ENCODE measurements around the gene FOXP4.
A peak's percentile ranks its signal among the peaks of the same experiment; 100 is the strongest.

FOXP4 gene

DNA sequence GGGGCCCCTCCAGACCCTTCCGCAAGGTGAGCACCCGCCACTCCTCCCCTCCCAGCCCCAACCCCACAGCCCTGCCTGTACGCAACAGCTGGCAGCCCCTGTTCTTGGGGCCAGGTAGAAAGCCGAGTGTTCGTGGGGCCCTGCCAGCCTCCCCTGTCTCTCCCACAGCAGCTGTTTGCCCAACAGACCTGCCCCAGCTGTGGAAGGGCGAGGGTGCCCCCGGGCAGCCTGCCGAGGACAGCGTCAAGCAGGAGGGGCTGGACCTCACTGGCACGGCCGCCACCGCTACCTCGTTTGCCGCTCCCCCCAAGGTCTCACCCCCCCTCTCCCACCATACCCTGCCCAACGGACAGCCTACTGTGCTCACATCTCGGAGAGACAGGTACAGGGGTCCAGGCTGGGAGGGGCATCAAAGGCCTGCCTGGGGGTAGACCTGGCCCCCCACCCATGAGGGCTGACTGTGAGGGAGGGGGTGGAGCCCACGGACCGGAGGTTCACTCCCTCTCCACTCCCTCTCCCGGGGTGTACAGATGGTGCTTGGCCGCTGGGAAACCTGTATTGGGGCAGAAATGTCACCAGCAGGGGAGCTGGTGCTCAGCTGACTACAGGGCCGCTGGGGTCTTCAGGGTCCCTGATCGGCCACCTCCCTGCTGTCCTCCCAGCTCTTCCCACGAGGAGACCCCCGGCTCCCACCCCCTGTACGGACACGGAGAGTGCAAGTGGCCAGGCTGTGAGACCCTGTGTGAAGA is 41.1 kb downstream of the FOXP4 start:
- no peak for DNase-seq

DNA sequence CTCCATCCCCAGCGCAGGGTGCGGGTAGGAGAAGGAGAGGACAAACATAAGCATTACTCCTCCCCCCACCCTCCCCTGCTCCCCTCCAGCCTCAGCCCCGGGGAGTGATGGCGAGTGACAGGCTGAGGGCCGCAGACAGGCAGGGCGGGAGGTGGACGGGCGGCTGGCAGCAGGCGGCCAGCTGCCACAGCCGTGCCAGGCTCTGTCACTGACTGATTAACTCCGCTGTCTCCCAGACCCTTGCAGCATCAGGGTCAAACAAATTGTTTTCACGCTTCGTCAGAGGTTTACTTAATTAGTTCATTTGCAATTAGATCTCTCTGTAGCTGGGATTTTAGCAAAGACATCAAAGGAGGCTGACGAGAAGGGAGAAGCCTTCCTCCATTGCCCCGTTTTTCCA is 41.9 kb downstream of the FOXP4 start:
- no peak for DNase-seq

DNA sequence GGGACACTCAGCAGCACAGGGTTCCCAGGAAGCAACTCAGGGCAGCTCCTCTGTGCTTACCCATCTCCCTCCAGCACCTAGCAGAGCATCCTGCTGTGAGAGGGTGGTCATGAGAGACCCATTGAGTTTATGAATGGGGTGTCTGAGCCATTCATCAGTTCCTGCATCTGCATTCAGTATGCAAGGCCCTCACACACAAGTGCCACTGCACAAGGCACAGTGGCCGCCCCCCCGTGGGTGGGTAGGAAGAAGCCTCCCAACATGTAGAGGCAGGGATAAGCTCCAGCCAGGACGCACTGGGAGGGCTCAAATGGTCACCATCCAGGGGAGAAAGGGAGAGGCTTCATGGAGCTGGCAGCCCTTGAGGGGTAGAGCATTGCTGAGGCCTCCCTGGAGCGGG is 43.0 kb downstream of the FOXP4 start:
- no peak for DNase-seq

DNA sequence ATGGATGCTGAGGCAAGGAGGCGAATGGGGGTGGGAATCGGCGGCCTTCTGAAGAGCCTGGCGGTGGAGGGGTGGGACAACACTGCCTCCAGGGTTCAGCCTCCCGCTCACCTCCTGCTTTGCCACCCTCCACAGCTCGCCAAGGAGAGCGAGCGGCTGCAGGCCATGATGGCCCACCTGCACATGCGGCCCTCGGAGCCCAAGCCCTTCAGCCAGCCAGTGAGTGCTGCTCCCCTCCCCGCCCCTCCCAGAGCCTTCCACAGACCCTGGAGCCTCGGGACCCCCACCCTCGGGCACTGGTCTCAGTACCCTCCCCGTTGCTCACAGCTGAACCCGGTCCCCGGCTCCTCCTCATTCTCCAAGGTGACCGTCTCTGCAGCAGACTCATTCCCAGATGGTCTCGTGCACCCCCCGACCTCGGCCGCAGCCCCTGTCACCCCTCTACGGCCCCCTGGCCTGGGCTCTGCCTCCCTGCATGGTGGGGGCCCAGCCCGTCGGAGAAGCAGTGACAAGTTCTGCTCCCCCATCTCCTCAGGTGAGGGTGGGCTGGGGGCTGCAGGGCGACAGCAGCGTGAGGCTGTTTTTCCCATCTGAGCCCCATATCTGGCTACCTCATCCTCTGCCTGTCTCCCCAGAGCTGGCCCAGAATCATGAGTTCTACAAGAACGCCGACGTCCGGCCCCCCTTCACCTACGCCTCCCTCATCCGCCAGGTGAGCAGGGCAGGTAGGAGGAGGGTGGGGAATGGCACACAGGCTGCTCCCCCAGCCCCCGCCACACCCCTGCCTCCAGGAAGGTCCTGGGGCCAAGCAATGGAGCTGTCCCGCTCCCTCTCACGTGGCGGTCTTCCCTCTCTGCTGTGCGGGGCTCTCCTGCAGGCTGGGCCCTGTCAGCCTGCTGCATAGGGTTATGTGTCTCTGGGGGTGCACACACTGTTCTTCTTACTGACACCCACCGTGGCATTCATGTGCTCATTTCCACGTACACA is 43.7 kb downstream of the FOXP4 start:
- DNase-seq, result no peak

DNA sequence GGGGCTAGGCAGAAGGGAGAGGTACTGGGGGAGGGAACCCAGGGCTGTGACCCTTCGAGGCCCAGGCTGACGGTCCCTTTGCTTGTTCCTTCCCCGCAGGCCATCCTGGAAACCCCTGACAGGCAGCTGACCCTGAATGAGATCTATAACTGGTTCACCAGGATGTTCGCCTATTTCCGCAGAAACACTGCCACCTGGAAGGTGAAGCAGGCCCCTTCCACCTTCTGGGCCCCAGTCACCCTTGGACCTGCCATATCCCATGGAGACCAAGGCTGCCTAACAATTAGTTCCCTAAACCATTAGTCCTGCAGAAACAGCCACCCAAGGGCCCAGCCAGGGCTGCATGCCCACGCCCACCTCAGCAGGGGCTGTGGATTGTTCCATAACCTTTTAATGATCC is 44.9 kb downstream of the FOXP4 start:
- no peak for DNase-seq

DNA sequence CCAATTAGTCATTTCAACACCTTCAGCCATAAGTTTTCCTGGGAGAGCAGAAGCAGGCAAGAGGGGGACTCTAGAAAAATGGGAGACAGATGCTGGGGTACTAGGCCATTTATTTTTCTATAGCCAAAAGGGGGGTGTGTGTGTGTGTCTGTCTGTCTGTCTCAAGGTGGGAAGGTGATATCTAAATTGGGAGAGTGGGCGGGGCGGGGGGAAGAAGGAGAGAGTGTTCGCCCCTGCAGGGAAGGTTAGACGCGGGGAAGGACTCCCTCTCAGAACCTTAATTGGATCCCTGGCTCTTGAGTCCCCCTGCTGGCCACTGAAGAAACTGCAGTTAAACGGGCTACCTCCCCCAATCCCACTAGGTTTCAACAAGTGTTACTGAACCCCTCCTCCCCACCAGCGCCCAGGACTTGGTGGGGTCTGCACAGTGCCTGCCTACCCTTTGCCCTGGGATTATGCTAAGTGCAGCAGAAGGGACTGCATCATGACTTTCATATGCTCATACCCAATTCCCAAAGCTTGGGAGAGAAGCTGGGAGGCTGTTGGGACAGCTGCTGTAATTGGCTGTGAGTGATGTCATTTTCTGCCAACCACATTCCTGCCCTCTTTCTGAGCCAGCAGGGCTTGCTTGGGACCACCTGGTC is 45.8 kb downstream of the FOXP4 start:
- peak; percentile 84 for DNase-seq

DNA sequence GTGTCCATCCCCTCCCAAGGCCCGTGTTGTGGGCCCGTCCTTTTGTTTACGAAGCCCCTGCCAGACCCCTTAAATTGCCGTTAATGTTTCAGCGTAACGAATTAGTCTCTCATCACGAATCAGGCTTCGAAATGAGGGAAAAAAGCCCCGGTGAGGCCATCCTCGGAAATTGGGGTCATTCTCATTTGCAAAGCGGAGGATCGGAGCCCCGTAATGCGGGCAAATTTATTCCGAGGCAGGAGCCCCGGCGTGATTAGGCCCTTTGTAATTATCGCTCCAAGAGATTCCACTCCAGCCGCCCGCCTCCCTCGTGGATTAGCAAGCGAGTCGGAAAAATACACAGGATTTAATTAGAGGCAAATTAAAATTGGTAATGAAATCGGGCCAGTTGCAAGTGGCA is 47.2 kb downstream of the FOXP4 start:
- DNase-seq, result no peak

DNA sequence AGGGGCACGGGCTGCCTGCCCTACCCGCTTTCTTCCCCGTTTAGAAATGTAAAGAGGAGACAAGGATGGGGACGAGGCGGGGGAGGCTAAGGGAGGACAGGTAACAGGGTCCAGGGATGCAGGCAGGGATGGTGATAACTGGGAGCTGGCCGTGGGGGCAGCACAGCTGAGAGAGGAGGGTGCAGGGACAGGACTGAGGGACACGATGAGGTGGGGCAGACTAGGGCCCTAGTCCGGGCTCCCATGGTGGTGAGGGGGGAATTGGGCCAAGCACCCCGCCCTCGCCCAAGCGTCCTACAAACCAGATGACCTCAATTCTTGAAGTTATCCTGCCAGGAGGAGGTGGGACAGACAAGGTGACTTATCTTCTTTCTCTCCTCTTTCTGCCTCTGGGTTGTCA is 47.7 kb downstream of the FOXP4 start:
- no peak for DNase-seq

DNA sequence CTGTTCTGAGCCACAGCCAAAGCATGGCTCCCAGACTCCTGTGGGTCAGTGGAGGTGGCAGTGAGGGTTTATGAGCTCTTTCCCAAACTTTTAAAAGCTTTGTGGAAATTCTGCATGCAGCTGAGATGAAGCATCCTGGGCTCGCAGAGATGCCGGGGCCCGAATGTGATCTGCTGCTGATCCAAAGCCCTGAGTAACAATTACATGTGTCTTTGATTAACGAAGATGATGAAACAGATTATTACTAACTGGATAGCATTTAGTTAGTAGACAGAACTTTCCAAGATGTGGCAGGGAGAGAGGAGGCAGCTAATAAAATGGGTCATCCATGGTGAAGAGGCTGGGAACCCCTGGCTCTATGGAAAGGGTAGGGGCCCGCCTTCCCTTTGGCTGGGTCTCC is 48.1 kb downstream of the FOXP4 start:
- DNase-seq, result no peak

DNA sequence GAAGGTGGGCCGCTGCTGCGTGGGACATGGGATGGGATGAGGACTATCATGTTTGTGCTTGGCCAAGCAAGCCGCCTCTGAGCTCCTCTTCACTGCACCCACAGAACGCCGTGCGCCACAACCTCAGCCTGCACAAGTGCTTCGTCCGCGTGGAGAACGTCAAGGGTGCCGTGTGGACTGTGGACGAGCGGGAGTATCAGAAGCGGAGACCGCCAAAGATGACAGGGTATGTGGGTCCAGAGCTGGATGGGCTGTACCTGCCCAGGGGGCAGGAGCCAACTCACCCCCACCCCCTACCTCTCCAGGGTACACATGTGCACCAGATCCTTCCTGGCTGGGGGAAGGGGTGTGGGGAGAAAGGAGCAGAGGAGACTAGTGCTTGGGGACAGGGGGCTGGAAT is 48.6 kb downstream of the FOXP4 start:
- DNase-seq, result no peak

DNA sequence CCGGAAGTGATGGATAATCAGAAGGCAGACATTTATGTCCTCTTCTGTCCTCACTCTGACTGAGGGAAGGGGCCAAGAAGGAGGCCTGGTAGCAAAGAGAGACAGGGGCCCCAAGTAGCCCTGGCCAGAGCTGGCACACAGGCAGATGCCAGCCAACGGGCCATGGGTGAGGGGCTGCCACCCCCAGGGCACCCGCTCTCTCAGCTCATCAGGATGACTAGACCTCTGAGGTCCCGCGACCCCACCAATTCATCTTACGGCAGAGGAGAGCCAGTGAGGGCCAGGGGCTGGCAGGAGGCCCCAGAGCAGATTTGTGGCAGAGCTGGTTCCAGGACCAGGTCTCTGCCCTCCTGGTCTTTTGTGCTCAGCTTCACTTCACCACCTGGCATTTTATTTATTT is 49.0 kb downstream of the FOXP4 start:
- DNase-seq, result no peak

DNA sequence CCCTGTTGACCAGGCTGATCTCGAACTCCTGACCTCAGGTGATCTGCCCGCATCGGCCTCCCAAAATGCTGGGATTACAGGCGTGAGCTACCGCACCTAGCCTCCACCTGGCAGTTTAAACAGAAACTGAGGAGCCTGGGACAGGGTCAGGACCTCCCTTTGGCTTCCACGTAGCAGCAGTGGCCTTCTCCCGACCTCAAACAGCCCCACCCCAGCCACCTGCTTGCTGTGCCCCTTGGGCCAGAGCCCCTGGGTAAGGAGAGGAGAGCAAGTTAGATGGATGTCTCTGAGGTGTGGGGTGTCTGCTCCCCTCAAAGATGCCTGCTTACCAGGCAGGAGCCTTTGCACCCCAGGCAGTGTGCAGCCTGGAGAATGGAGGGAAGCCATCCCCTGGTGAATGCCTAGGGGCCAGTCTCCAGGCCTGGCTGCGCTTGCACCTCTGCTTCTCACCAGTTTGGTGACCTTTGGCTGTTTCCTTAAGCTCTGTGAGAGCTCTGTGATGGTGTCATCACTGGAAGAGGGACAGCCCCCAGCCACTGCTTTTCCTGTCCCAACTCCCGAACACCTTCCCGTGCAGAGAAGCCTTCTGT is 50.0 kb downstream of the FOXP4 start:
- no peak for DNase-seq

DNA sequence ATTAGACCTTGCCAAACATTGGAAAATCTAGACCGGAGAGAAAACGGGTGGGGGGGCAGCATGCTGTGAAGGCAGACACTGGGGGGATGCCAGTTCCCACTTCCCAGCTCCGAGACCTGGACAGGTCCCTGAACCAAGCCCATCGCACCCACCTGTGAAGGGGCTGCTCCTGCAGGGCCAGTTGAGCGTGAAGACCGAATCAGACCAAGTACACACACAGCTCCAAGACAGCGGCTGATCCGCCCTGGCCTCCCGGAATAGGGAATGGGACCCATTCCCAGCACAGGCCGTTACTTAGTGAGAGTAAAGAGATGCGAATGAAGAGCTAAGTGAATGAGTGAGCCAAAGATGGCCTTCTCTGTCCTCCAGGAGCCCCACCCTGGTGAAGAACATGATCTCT is 50.6 kb downstream of the FOXP4 start:
- no peak for DNase-seq

DNA sequence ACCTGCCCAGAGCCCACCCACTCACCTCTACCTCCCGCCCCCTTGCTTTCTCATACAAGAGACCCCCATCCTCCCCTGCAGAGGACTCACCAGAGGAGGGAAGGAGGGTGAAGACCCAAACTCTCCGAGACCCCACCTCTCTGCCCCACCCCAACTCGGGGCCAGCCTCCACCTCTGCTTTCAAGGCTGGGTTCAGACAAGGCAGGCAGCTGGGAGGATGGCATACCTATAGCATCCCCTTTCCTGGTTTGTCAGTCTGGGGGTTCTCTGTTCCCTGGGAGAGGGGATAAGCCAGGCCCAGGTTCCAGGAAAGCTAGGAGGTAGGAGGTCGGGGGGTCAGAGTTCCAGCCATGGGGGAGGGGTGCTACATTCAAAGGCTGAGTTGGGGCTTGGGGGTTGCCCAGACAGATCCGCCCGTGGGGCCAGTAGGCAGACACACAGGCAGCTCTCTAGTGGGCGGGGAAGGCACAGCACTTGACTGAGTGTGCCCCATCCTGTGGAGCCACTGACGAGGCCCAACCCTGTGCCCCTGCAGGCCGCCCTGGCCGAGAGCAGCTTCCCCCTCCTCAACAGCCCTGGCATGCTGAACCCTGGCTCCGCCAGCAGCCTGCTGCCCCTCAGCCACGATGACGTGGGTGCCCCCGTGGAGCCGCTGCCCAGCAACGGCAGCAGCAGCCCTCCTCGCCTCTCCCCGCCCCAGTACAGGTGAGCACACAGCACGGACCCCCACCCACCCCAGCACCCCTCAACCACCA is 51.2 kb downstream of the FOXP4 start:
- DNase-seq, result no peak

DNA sequence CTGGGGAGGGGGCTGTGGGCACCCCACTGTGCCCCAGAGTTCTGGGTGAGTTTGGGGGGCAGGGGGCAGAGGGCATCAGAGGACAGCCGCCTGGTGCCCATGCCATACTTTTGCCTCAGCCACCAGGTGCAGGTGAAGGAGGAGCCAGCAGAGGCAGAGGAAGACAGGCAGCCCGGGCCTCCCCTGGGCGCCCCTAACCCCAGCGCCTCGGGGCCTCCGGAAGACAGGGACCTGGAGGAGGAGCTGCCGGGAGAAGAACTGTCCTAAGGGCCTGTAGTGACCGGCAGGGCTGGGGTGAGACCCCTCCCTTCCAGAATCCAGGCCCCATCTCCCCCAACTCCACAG is 52.5 kb downstream of the FOXP4 start:
- DNase-seq, result no peak

DNA sequence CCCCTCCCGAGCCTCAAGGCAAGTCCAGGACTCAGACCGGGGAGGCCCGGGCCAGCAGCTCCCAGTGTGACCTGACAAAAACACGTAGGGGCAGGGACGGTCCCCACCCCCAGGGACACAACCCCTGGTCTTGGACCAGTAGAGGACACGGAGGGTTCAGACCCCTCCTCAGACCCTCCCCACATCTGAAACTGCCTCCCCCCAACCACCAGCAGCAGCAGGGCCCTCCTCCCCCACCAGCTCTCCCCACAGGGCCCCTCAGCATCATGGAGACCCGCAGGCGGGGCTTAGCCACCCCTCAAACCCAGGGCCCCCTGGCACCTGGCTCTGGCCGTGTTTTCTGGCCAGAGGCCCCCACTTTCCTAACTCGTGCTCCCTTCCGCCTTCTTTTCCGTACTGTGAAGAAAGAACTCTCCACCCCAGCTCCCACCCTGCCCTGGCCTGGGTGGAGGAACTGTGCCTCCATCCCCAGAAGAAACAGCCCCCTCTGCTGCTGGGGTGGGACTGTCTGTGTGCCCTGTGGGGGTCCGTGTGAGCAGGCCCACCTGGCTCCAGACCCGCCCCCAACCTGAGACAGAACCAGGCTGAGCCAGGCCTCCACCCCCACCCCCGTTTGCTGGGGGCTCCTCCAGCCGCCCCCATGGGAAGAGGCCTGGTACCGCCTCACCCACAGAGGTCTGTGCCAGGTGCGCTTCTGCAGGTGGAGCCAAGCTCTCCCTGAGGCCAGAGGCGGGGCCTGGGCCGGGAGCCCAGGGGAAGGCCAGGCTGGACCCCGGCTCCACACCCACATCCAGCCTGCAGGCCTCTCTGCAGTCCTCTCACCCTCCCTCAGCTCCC is 53.1 kb downstream of the FOXP4 start:
- no peak for DNase-seq

DNA sequence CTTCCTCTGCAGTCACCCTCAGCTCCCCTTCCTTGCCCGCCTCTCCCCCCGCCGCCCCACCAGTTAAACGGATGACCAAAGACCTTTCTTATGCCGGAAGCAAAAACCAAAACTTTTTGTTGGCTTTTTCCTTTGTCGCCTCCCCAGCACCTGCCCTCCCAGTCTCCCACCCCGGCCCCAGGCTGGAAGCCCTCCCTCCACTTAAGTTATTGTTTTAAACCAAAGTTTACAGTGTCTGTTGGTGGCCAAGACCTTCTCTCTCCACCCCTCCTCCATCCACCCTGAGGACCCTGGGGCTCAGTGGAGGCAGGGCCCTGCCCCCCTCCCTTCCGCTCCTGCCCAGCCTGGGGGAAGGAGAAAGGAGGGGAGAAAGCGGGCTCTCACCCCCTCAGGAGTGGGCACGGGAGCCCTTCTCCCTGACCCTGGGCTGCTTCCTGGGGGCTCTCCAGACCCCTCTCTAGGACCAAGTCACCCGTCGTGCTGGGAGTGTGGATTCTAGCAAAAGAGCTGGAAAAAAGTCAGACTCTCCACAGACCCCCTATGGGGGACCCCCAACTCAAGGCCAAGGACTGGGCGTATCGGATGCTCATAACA is 53.8 kb downstream of the FOXP4 start:
- DNase-seq, result no peak

DNA sequence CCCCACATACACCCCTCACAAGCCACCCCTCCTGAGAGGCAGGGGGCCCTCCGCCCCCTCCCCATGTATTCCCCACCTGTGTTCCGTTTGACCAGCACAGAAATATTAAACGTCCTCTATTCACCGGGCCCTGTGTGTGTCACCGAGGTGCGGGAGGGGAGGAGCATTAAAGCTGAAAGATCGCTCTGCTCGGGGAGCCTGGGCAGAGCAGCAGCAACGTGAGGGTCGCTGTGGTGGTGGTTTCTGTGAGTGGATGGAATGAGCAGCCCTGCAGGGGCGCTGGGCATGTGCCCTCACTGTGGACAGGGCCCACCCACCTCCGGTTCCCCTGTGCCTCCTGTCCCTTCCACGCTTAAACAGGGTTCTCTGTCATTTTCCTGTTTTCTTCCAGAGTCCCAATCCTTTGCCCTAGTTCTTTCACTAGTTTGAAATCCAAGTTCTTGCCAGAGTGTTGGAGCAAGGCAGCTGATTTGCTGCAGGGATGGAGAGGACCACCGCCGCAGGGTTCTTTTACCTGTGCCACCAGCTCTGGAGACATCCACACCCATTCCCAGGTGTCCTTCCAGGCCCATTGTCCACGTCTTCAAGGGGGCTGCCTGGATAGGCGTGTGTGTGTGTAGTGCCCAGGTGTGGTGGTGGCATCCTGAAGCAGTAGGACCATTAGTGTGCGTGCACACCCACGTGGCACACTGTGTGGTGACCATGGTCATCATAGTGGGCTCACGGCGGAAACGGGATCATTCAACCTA is 54.5 kb downstream of the FOXP4 start:
- DNase-seq, result no peak

DNA sequence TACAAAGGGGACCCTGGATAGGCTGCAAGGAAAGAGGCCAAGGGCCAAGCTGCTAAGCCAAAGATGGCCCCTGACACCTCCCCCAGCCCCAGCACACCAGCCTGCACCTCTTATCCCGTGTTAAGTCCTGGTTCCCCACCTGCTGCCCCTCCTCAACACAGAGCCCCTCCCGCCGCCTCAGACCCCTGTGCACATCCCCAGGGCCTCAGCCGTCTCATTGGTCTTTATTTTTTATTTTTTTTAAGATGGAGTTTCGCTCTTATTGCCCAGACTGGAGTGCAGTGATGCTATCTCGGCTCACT is 55.0 kb downstream of the FOXP4 start:
- DNase-seq, result no peak

DNA sequence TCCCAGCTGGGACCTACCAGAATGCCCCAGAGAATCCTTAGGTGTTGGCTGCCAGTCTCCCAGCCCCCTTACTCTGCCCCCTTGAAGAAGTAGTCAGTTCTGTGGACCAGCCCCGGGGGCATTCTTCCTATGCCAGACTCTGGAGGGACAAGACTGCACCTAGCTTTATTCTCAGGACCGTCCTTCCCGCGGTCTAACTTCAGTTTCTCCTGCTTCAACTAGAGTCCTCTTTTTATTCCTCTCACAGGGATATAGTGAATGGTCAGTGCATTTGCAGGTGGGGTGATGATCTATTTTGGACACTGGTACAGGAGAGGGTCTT is 56.2 kb downstream of the FOXP4 start:
- DNase-seq, result no peak
